KMS-11 (cell line): Measurements from ENCODE around the gene NSA2.
"Not testable (repeated sequence)": the region's sequence is repeated elsewhere in the genome, so short reads cannot be mapped to it uniquely, and the experiment has no call there.

ENCODE experiments used
- H2AFZ ChIP-seq: fragments of 200-600 bp; sonication (generic); 2 replicates; pipeline ENCODE4 v1.6.1; 2016; ENCODE audit warnings: antibody characterized with exemption, mixed run types, low read depth
- H3K27ac ChIP-seq: fragments of 200-600 bp; sonication (generic); 2 replicates; pipeline ENCODE4 v1.6.1; 2016; ENCODE audit warnings: mild to moderate bottlenecking, mixed run types
- H3K27me3 ChIP-seq: fragments of 200-600 bp; sonication (generic); 2 replicates; pipeline ENCODE4 v1.6.1; 2017; ENCODE audit warnings: mild to moderate bottlenecking, low read depth, mixed run types, moderate library complexity; ENCODE audit not compliant: insufficient read depth
- H3K36me3 ChIP-seq: fragments of 200-600 bp; sonication (generic); 2 replicates; pipeline ENCODE4 v1.6.1; 2017; ENCODE audit warnings: mild to moderate bottlenecking, mixed run types; ENCODE audit not compliant: insufficient read depth
- H3K4me1 ChIP-seq: fragments of 200-600 bp; sonication (generic); 2 replicates; pipeline ENCODE4 v1.6.1; 2016; ENCODE audit warnings: mild to moderate bottlenecking, low read depth, mixed run types; ENCODE audit not compliant: poor library complexity, severe bottlenecking
- H3K4me2 ChIP-seq: fragments of 200-600 bp; sonication (generic); 2 replicates; pipeline ENCODE4 v1.7.0; 2016; ENCODE audit warnings: mild to moderate bottlenecking, mixed run types
- H3K4me3 ChIP-seq: fragments of 200-600 bp; sonication (generic); IDR thresholded peaks from 2 replicates; pipeline ENCODE4 v1.6.1; 2017; ENCODE audit warnings: low read depth, low read length, mixed read lengths; ENCODE audit not compliant: insufficient read depth
- H3K79me2 ChIP-seq: fragments of 200-600 bp; sonication (generic); 2 replicates; pipeline ENCODE4 v1.6.1; 2016; ENCODE audit warnings: low read depth, mixed run types; ENCODE audit not compliant: insufficient read depth
- H3K9ac ChIP-seq: fragments of 200-600 bp; sonication (generic); 2 replicates; pipeline ENCODE4 v1.6.1; 2016; ENCODE audit warnings: mild to moderate bottlenecking, mixed run types
- H4K20me1 ChIP-seq: fragments of 200-600 bp; sonication (generic); 2 replicates; pipeline ENCODE4 v1.6.1; 2016; ENCODE audit warnings: mild to moderate bottlenecking, mixed run types; ENCODE audit not compliant: insufficient read depth
- CTCF ChIP-seq: fragments of 200-600 bp; sonication (generic); conservative IDR thresholded peaks from 2 replicates; pipeline ENCODE4 v1.6.1; 2017; ENCODE audit warnings: low read depth, mild to moderate bottlenecking, antibody characterized with exemption, low read length, moderate library complexity, mixed read lengths

NSA2 gene

DNA sequence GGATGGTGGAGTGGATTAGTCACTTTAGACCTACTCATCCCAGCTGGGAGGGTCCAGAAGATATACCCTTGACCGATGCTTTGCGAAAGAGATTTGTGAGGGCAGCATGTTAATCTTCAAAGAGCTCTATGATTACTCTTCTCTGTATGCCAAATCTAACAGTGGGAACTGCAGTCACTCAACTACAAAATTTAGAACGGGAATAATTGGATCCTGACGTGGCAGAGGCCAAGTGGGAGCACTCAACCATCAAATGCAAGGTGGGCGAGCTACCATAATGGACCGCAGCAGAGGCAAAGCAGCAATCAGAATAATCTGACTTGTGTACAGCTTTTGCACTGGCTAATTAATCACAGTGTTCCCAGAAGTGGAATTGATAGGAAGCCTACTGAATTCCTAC, 20.4 kb downstream of the NSA2 start:
- no peaks in the 10 kb centered on the region for H3K27me3 ChIP-seq
- H3K27ac ChIP-seq, result no peak overlapping the region
- no peaks in the 10 kb centered on the region for H3K79me2 ChIP-seq
- H3K9ac ChIP-seq, result no peak overlapping the region
- no peak overlapping the region for H3K4me3 ChIP-seq
- H3K4me2 ChIP-seq, result no peak overlapping the region
- no peaks in the 10 kb centered on the region for H3K4me1 ChIP-seq
- H3K36me3 ChIP-seq, result no peaks in the 10 kb centered on the region
- no peak for TF ChIP-seq CTCF
- no peak overlapping the region for H2AFZ ChIP-seq
- no peaks in the 10 kb centered on the region for H4K20me1 ChIP-seq

DNA sequence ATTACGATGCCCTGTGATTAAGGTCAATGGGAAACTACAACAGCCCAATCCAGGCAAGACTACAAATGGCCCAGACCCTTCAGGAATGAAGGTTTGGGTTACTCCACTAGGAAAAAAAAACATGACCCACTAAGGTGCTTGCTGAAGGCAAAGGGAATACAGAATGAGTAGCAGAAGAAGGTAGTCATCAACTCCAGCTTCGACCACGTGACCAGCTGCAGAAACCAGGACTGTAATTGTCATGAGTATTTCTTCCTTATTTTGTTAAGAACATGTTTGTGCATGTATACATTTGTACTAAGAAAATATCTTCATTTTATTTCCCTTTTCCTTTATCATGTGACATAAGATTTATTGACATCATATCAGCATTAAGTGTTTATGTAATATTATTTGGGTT, 24.6 kb downstream of the NSA2 start:
- H2AFZ ChIP-seq, H3K4me3 ChIP-seq, H4K20me1 ChIP-seq, H3K9ac ChIP-seq, H3K4me2 ChIP-seq, H3K79me2 ChIP-seq, H3K36me3 ChIP-seq, H3K27me3 ChIP-seq, H3K4me1 ChIP-seq, H3K27ac ChIP-seq: not testable (repeated sequence)

DNA sequence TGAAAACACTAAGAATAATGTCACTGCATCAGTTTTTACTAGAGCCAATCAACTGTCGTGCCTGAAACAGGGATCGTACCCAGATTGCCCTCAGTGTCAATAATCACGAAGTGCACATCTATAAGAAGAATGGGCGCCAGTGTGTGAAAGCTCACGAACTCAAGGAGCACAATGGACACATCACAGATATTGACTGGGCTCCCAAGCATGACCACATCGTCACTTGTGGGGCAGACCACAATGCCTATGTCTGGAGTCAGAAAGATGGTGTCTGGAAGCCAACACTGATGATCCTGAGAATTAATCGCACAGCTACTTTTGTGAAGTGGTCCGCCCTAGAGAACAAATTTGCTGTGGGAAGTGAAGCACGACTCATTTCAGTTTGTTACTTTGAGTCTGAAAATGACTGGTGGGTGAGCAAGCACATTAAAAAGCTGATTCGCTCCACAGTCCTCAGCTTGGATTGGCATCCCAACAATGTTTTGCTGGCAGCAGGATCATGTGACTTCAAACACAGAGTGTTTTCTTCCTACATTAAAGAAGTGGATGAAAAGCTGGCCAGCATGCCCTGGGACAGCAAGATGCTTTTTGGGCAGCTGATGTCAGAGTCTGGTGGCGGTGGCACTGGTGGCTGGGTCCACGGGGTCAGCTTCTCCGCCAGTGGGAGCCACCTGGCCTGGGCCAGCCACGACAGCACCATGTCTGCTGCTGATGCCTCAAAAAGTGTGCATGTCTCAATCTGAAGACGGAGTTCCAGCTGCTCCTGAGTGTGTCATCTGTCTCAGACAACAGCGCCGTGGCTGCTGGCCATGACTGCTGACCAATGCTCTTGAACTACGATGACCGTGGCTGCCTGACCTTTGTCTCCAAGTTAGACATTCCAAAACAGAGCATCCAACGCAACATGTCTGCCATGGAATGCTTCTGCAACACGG, 32.2 kb downstream of the NSA2 start:
- Histone ChIP-seq H3K9ac (no peak overlapping the region), H3K4me1 (no peaks in the 10 kb centered on the region), H3K27me3 (no peaks in the 10 kb centered on the region), H3K36me3 (no peaks in the 10 kb centered on the region), H4K20me1 (no peaks in the 10 kb centered on the region), H3K27ac (no peak overlapping the region), H2AFZ (no peak overlapping the region), H3K4me3 (no peak overlapping the region), H3K4me2 (no peak overlapping the region), H3K79me2 (no peaks in the 10 kb centered on the region)
- no peak for TF ChIP-seq CTCF

DNA sequence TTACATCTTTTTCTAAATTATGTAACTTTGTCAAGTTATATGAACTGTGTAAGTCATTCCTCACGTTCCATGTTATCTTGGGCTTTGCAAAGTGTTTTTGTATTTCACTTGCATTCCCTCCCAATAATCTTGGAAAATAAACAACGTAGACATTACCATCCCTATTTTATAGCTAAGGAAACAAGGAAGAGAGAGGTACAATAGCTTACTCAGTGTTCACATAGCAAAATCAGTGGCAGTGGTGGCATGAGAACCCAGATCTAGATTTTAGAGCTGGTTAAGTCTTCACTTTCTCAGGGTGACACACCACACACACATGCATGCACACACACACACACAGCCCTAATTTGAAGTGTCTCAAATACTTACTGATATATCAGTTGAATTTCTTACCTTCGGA, 34.1 kb downstream of the NSA2 start:
- Histone ChIP-seq H3K4me1 (no peaks in the 10 kb centered on the region), H3K9ac (no peak overlapping the region), H4K20me1 (no peaks in the 10 kb centered on the region), H2AFZ (no peak overlapping the region), H3K27ac (no peak overlapping the region), H3K79me2 (no peaks in the 10 kb centered on the region), H3K36me3 (no peaks in the 10 kb centered on the region), H3K4me2 (no peak overlapping the region), H3K4me3 (no peak overlapping the region), H3K27me3 (no peaks in the 10 kb centered on the region)
- TF ChIP-seq CTCF, result no peak

- H3K36me3 ChIP-seq, result no peaks in the 10 kb centered on the region
- no peak overlapping the region for H3K27ac ChIP-seq
- no peak overlapping the region for H3K4me3 ChIP-seq
- H3K4me1 ChIP-seq, result no peaks in the 10 kb centered on the region
- no peak overlapping the region for H3K9ac ChIP-seq
- no peak overlapping the region for H2AFZ ChIP-seq
- no peaks in the 10 kb centered on the region for H3K27me3 ChIP-seq
- TF ChIP-seq CTCF, result no peak
- H3K4me2 ChIP-seq, result no peak overlapping the region
- H4K20me1 ChIP-seq, result no peaks in the 10 kb centered on the region
- H3K79me2 ChIP-seq, result no peaks in the 10 kb centered on the region
These were observed 34.9 kb downstream of the NSA2 start for GRCh38 chr5:74801941-74802340.
